SK-N-SH treated with all-trans-retinoic acid at 6 μM for 48 hours (cell line): ENCODE data around the gene KATNA1.

Source experiments
- ATAC-seq: fragments of 200-7000 bp; cut with Tn5 transposase; 3 replicates; pipeline ENCODE4 v1.9.1; 2020; ENCODE audit warnings: mild to moderate bottlenecking, moderate library complexity
- ARNTL ChIP-seq: fragments of 450-650 bp; formaldehyde crosslinking; IDR thresholded peaks from 2 replicates; pipeline ENCODE4 v1.5.0; 2020; ENCODE audit warnings: low read depth, mild to moderate bottlenecking, moderate library complexity, borderline replicate concordance
- CREB5 ChIP-seq: fragments of 250-450 bp; sonication (Bioruptor Pico); IDR thresholded peaks from 2 replicates; pipeline ENCODE4 v1.5.1; 2020; ENCODE audit warnings: low read depth, mild to moderate bottlenecking, moderate library complexity
- CSDC2 ChIP-seq: fragments of 250-450 bp; sonication (Bioruptor Pico); IDR thresholded peaks from 2 replicates; pipeline ENCODE4 v1.5.0; 2020; ENCODE audit warnings: mild to moderate bottlenecking, moderate library complexity
- CSRNP3 ChIP-seq: fragments of 250-450 bp; sonication (Bioruptor Pico); IDR thresholded peaks from 2 replicates; pipeline ENCODE4 v1.5.1; 2021; ENCODE audit warnings: mild to moderate bottlenecking, moderate library complexity
- ESRRG ChIP-seq: fragments of 250-450 bp; sonication (Bioruptor Pico); IDR thresholded peaks from 2 replicates; pipeline ENCODE4 v1.6.1; 2021; ENCODE audit warnings: mild to moderate bottlenecking
- GLIS3 ChIP-seq: fragments of 250-450 bp; sonication (Bioruptor Pico); IDR thresholded peaks from 2 replicates; pipeline ENCODE4 v1.5.0; 2020; ENCODE audit warnings: mild to moderate bottlenecking, moderate library complexity
- ISL1 ChIP-seq: fragments of 250-450 bp; sonication (Bioruptor Pico); IDR thresholded peaks from 2 replicates; pipeline ENCODE4 v2.1.2; 2022; ENCODE audit warnings: mild to moderate bottlenecking, moderate library complexity
- OSR1 ChIP-seq: fragments of 250-450 bp; sonication (Bioruptor Pico); IDR thresholded peaks from 2 replicates; pipeline ENCODE4 v1.8.0; 2022; ENCODE audit warnings: moderate library complexity, mild to moderate bottlenecking, inconsistent platforms
- PATZ1 ChIP-seq: fragments of 250-450 bp; sonication (Bioruptor Pico); IDR thresholded peaks from 2 replicates; pipeline ENCODE4 v1.8.0; 2020; ENCODE audit warnings: mild to moderate bottlenecking, moderate library complexity, borderline replicate concordance
- POU6F1 ChIP-seq: fragments of 250-450 bp; sonication (Bioruptor Pico); IDR thresholded peaks from 2 replicates; pipeline ENCODE4 v1.8.0; 2021; ENCODE audit warnings: low read depth, mild to moderate bottlenecking, moderate library complexity, borderline replicate concordance
- PPARA ChIP-seq: fragments of 250-450 bp; sonication (Bioruptor Pico); IDR thresholded peaks from 2 replicates; pipeline ENCODE4 v1.5.0; 2020; ENCODE audit warnings: mild to moderate bottlenecking, borderline replicate concordance
- RARB ChIP-seq: fragments of 250-450 bp; sonication (Bioruptor Pico); IDR thresholded peaks from 2 replicates; pipeline ENCODE4 v1.8.0; 2021; ENCODE audit warnings: mild to moderate bottlenecking, moderate library complexity
- SNAI2 ChIP-seq: fragments of 250-450 bp; sonication (Bioruptor Pico); IDR thresholded peaks from 2 replicates; pipeline ENCODE4 v1.5.0; 2020; ENCODE audit warnings: mild to moderate bottlenecking, moderate library complexity
- TCF4 ChIP-seq: fragments of 250-450 bp; sonication (Bioruptor Pico); IDR thresholded peaks from 2 replicates; pipeline ENCODE4 v1.8.0; 2021; ENCODE audit warnings: mild to moderate bottlenecking, moderate library complexity, borderline replicate concordance
- ZC3H10 ChIP-seq: fragments of 250-450 bp; sonication (Bioruptor Pico); IDR thresholded peaks from 2 replicates; pipeline ENCODE4 v1.5.1; 2021; ENCODE audit warnings: mild to moderate bottlenecking, moderate library complexity
- ZFP3 ChIP-seq: fragments of 250-450 bp; sonication (Bioruptor Pico); IDR thresholded peaks from 2 replicates; pipeline ENCODE4 v1.5.0; 2020; ENCODE audit warnings: mild to moderate bottlenecking, moderate library complexity
- ZFP30 ChIP-seq: fragments of 450-650 bp; formaldehyde crosslinking; IDR thresholded peaks from 2 replicates; pipeline ENCODE4 v1.5.0; 2022; ENCODE audit warnings: mild to moderate bottlenecking, moderate library complexity
- ZNF565 ChIP-seq: fragments of 450-650 bp; formaldehyde crosslinking; conservative IDR thresholded peaks from 2 replicates; pipeline ENCODE4 v1.5.0; 2020; ENCODE audit warnings: low read depth, mild to moderate bottlenecking, moderate library complexity
- ZNF70 ChIP-seq: fragments of 450-650 bp; formaldehyde crosslinking; IDR thresholded peaks from 2 replicates; pipeline ENCODE4 v1.5.0; 2020; ENCODE audit warnings: mild to moderate bottlenecking, moderate library complexity
- ZNF8 ChIP-seq: fragments of 450-650 bp; formaldehyde crosslinking; IDR thresholded peaks from 2 replicates; pipeline ENCODE4 v1.5.0; 2020; ENCODE audit warnings: mild to moderate bottlenecking, moderate library complexity

The KATNA1 gene

GRCh38 chr6:149608381-149608982, 40.0 kb downstream of the KATNA1 start:
- ATAC-seq: no peak
- TF ChIP-seq POU6F1 (CRISPR knock-in tag) (no peak), PATZ1 (CRISPR knock-in tag) (no peak), RARB (no peak), CSRNP3 (no peak), SNAI2 (CRISPR knock-in tag) (no peak), ZFP30 (CRISPR knock-in tag) (no peak), ZC3H10 (CRISPR knock-in tag) (no peak), ZNF8 (CRISPR knock-in tag) (no peak), ZNF70 (CRISPR knock-in tag) (no peak), CSDC2 (no peak), ZFP3 (CRISPR knock-in tag) (no peak), PPARA (CRISPR knock-in tag) (no peak), TCF4 (CRISPR knock-in tag) (no peak), CREB5 (CRISPR knock-in tag) (no peak), ARNTL (CRISPR knock-in tag) (no peak)

- ATAC-seq: no peak
- no peak for TF ChIP-seq ARNTL (CRISPR knock-in tag)
- no peak for TF ChIP-seq OSR1 (CRISPR knock-in tag)
- TF ChIP-seq ZNF70 (CRISPR knock-in tag): no peak
- TF ChIP-seq ISL1: no peak
- no peak for TF ChIP-seq ZNF8 (CRISPR knock-in tag)
- TF ChIP-seq ZNF565 (CRISPR knock-in tag): no peak
- TF ChIP-seq ZFP3 (CRISPR knock-in tag): no peak
- no peak for TF ChIP-seq ESRRG
- TF ChIP-seq PPARA (CRISPR knock-in tag): no peak
- TF ChIP-seq CREB5 (CRISPR knock-in tag): no peak
- TF ChIP-seq ZFP30 (CRISPR knock-in tag): no peak
These were observed 48.0 kb downstream of the KATNA1 start for GRCh38 chr6:149600508-149600907.

- no peak for ATAC-seq
- TF ChIP-seq GLIS3 (CRISPR knock-in tag) (no peak), TCF4 (CRISPR knock-in tag) (no peak), CSRNP3 (no peak), OSR1 (CRISPR knock-in tag) (no peak), CSDC2 (no peak), PPARA (CRISPR knock-in tag) (no peak)
- TF ChIP-seq, all 23 proteins: peak for 0
These were observed 55.1 kb downstream of the KATNA1 start for GRCh38 chr6:149593408-149593807.
